Stimulated activated CD8-positive, alpha-beta memory T cell treated with anti-CD3 and anti-CD28 coated beads, Interleukin-4, amount 100 ng/mL, for 1 hour (primary cell): ENCODE measurements around the gene RILPL1.
"Not testable (repeated sequence)": the region's sequence is repeated elsewhere in the genome, so short reads cannot be mapped to it uniquely, and the experiment has no call there.

Experiments
- DNase-seq, 2 donors: peaks; one replicate each; pipeline ENCODE4 v3.0.0-alpha.2; 2020; ENCODE audit warnings: low read depth in 2 of 2, low spot score in 1 of 2

Gene RILPL1

GRCh38 chr12:123530668-123531067 is 2.9 kb downstream of the RILPL1 start:
- no peak for DNase-seq

DNA sequence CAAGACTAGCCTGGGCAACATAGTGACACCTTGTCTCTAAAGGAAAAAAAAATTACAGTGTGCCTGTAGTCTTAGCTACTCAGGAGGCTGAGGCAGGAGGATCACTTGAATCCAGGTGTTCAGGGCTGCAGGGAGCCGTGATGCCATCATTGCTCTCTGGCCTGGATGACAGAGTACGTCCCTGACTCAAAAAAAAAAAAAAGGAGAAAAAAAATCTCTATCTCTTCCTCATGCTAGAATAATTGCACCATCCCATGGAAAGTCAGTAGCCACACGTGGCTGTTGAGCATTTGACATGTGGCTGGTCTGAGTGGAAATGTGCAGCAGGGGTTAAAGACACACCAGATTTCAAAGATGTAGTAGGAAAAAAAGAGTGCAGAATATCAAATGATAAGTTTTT is 3.8 kb downstream of the RILPL1 start:
- no peak for DNase-seq

GRCh38 chr12:123528858-123529257 is 4.7 kb downstream of the RILPL1 start:
- DNase-seq = no peak

- DNase-seq = no peak
These were observed 6.9 kb downstream of the RILPL1 start for GRCh38 chr12:123526542-123527080.

DNA sequence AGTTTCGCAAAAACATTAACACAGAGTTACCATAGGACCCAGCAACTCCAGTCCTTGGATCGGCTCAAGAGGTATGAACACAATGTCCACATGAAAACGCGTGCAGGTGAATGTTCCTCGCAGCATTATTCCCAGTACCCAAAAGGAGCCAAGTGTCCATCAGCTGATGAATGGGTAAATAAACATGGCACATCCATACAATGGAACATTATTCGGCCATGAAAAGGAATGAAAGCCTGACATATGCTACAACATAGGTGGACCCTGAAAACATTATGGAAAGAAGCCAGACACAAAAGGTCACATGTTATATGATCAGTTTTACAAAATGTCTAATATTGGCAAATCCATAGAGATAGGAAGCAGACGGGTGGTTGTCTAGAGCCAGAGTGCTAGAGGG is 9.1 kb downstream of the RILPL1 start:
- no peak for DNase-seq

DNA sequence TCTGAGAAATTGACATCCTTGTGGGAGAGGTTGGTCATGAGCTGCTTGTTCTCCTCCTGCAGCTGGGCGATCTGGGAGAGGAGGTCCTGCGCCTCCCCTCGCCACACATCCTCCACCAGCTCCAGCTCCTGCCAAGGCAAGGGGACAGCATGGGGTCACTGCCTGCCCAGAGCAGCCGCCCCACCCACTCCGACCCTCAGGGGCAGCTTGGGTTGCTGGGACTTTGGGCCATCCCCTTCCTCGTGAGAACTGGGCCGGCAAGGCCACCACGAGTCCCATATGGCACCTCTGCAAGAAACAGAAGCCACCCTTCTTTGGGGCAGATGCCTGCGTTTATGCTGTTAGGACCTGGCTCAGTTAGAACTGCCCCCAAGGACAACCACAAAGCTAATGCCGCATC is 10.0 kb downstream of the RILPL1 start:
- DNase-seq = no peak

DNA sequence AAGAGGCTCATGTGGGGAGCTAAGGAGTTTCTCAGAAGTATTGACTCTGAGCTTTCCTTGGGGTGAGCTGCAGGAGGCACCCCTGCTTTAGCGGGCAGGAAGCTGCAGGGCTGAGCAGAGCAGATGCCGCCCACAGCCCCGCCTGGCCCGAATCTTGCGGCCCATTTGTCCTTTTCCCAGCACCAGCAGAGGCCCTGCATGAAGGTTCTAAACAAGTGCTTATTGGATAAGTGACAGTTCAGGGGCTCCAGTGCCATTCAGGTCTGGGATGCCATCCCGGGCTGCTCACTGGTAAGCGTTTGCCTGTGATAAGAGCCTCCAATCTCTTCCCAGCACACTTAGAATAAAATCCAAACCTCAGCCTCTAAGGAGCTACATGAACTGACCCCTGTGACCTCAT is 11.4 kb downstream of the RILPL1 start:
- DNase-seq = no peak

DNA sequence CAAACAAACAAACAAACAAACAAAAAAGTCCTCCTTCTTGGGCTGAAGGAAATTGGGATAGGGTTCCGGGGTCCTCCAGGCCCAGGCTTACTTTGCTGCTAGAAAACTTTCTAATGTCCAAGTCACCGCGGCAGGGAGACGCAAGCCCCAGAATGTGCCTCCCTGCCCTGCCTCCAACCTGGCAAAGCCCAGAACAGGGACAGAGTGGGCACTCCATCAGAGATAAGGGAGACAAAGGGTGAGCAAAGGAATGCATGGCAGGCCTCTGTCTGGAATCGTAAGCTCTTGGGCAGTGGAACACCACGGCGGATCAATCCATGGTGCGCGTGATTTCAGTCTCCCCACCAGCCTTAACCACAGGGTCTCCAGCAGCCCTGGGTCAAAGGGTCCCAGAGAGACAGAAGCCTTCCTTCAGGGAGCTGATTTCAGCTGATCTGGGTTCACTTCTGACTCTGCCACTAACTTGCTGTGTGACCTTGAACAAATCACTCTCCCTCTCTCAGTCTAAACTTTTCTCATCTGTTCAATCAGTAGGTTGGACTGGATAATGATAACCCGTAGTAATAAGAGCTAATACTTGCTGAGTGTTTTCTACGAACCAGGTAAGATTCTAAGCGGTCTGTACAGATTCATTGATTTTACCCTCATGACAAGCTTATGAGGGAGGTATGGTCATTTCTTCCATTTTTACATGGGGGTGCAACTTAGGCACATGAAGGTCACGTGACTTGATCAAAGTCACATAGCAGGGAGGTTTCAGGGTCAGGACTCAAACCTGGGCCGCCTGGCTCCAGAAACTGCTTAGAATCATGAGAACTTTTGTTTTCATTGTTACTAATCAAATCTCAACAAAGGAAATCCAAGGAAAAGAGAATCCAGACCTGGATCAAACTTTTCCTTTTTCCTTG is 12.7 kb downstream of the RILPL1 start:
- DNase-seq = no peak

DNA sequence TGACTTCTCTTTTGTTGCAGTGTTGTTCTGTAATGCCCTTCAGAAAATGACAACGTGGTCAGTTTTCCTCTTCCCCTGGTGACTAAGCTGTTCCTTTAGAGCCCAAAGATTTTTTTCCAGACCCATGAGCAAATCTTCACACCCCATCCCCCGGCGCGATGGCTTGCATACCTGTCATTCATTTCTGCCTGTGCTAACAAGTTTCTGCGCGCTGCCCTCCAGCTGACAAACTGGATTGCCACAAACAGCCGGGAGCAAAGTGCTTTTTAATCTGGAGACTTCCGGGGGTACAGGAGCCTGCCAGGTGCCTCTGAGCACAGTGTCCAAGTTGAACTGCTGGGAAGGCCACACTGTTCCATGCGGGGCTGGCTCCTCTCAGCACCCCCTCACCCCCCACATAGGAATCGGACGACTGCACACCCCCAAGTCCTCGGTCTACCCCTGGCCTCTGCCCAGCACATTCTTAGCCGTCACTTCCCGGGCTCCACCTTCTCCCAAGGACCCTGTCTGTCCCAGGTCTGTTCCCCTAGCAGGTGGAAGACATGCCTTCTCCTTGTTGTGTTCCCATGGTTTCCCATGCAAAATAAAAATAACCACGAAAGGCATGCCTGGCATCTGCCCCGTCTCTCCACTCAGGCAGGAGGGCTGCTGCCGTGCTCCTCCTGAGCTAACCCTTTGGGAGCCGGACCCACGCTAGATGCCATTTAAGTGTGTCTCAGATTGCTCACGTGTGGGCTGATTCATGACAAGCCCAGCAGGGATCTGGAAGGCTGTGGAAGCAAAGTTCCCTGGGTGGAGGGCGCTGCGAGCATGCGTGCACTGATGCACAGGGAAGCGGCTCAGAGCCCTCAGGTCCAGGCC is 14.1 kb downstream of the RILPL1 start:
- DNase-seq = no peak

- DNase-seq = no peak
These were observed 17.2 kb downstream of the RILPL1 start for GRCh38 chr12:123516216-123516780.

DNA sequence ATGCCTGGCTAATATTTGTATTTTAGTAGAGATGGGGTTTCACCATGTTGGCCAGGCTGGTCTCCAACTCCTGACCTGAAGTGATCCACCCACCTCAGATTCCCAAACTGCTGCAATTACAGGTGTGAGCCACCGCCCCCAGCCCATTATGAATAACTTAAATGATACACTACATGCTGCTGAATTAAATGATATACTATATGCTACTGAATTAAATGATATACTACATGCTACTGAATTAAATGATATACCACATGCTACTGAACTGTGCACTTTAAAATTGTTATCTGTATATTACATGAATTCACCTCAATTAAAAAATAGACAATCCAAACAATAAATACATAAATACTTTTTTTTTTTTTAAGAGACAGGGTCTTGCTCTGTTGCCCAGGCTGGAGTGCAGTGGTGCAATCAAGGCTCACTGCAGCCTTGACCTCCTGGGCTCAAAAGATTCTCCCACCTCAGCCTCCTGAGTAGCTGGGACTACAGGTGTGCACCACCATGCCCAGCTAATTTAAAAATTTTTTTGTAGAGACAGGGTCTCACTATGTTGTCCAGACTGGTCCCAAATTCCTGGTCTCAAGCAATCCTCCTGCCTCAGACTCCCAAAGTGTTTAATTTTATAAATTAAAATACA is 18.8 kb downstream of the RILPL1 start:
- DNase-seq = not testable (repeated sequence)

- DNase-seq = no peak
These were observed 19.7 kb downstream of the RILPL1 start for GRCh38 chr12:123513805-123514204.

DNA sequence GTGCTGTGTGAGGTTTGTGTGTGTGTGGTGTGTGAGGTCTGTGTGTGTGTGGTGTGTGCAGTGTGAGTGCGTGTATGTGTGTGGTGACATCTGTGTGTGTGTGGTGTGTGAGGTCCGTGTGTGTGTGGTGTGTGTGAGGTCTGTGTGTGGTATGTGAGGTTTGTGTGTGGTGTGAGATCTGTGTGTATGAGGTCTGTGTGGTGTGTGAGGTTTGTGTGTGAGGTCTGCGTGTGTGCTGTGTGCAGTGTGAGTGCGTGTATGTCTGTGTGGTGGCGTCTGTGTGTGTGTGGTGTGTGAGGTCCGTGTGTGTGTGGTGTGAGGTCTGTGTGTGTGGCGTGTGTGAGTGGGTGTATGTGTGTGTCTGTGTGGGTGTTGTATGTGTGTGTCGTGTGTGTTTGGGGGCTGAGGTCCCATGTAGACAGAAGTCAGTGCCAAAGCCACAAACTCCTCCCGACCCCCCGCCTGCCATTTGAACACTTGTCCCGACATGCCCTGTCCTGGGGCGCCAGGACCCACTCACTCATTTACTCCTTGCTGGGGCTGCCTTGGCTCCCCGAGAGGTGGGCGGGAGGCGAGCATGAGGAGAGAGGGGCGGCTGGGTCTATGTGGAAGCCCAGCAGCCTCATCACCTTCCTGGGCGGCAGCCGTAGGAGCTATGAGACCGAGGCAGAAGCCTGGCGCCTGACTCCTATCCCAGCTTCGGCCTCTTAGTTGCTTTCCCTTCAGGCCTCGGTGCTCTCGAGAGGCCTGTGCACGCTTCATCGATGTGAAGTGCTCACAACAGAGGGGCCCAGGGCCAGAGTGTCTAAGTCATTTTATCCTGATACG is 20.5 kb downstream of the RILPL1 start:
- DNase-seq = no peak

DNA sequence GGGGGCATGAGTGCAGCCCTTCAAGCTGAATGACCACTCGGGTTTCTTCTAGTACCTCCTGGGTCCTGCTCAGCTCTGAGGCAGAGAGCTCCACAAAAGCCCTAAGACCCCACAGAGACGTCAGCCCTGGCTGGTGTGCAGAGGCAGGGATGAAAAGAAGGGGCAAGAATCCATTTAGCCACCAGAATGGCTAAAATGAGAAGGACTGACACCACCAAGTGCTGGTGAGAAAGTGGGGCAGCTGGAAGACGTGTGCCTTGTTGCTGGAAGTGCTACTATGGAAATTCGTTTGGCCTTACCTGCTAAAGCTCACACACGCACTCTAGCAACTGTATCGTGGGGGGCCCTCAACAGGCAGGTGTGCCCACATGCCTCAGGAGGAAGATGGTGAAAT is 26.7 kb downstream of the RILPL1 start:
- DNase-seq = no peak

DNA sequence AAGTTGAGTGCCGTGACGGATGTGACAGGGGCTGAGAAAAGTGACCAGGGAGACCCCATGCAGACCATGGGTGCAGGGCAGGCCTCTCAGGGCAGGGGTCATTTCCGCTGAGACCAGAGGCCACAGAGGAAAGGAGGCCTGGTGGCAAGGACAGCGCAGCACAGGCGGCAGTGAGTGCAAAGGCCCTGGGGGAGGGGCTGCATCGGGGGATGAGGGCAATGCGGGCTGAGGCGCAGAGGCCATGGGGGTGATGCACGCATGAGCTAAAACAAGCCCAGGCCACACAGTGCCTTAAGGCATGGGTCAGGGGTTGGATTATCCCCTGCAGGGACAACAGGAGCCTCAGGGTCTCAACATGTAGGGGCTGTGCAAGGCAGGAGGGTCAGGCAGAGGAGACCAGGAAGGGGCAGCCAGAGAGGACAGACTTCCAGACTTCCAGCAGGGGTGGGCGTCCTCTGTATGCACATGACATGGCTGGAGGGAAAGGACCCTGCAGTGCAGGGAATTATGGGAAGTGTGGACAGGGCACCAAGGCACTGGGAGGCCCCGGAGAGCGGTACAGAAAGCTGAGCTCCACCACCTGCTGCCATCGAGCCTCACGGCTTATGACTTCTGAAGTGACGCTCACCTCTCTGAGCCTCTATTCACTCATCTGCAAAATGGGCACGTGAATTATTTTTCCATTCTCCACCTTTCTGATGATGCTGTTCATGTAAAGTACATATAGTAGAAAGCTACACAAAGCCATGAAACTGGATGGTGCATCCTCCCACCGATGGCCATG is 27.3 kb downstream of the RILPL1 start:
- no peak for DNase-seq

GRCh38 chr12:123502163-123502704 is 31.3 kb downstream of the RILPL1 start:
- DNase-seq = no peak

- DNase-seq = no peak
These were observed 34.2 kb downstream of the RILPL1 start for GRCh38 chr12:123499332-123499731.

- DNase-seq = no peak
These were observed 35.2 kb downstream of the RILPL1 start for GRCh38 chr12:123498126-123498825.

GRCh38 chr12:123497065-123497464 is 36.5 kb downstream of the RILPL1 start:
- no peak for DNase-seq
